Smooth muscle cell (in vitro differentiated cells): ENCODE data around the gene ZSCAN20. TPM values are rescaled to one million over a fixed set of nuclear protein-coding genes. Genes with fewer than 3 reads are reported as not detected.

Experiments
- DNase-seq: peaks from one replicate; lab custom pipeline; 2025; ENCODE audit not compliant: unreplicated experiment; lab: John Stamatoyannopoulos, UW
- H2AFZ ChIP-seq: fragments of 200-600 bp; sonication (generic); 2 replicates; pipeline ENCODE4 v1.6.0; 2016; ENCODE audit warnings: antibody characterized with exemption, low read depth, mild to moderate bottlenecking
- H3F3A ChIP-seq: fragments of 200-600 bp; sonication (generic); 2 replicates; pipeline ENCODE4 v1.6.0; 2017; ENCODE audit warnings: antibody characterized with exemption, low read depth
- H3K27ac ChIP-seq: fragments of 200-600 bp; sonication (generic); 2 replicates; pipeline ENCODE4 v1.5.1; 2016; ENCODE audit warnings: low read depth, mild to moderate bottlenecking
- H3K27me3 ChIP-seq: fragments of 200-600 bp; sonication (generic); 2 replicates; pipeline ENCODE4 v1.6.1; 2016; ENCODE audit warnings: low read depth, mild to moderate bottlenecking
- H3K36me3 ChIP-seq: fragments of 200-600 bp; sonication (generic); 2 replicates; pipeline ENCODE4 v1.5.1; 2016; ENCODE audit warnings: low read depth
- H3K4me1 ChIP-seq: fragments of 200-600 bp; sonication (generic); 2 replicates; pipeline ENCODE4 v1.5.1; 2016; ENCODE audit warnings: low read depth
- H3K4me2 ChIP-seq: fragments of 200-600 bp; sonication (generic); 2 replicates; pipeline ENCODE4 v1.6.0; 2016; ENCODE audit warnings: mild to moderate bottlenecking
- H3K4me3 ChIP-seq: fragments of 200-600 bp; sonication (generic); 2 replicates; pipeline ENCODE4 v1.5.1; 2016; ENCODE audit warnings: mild to moderate bottlenecking
- H3K79me2 ChIP-seq: fragments of 200-600 bp; sonication (generic); 2 replicates; pipeline ENCODE4 v1.6.0; 2016; ENCODE audit warnings: low read depth, mild to moderate bottlenecking
- H3K9ac ChIP-seq: fragments of 200-600 bp; sonication (generic); 2 replicates; pipeline ENCODE4 v1.6.0; 2016; ENCODE audit warnings: low read depth
- H3K9me3 ChIP-seq: fragments of 200-600 bp; sonication (generic); replicated peaks from 2 replicates; pipeline ENCODE4 v1.5.1; 2016; ENCODE audit warnings: low read depth
- H4K20me1 ChIP-seq: fragments of 200-600 bp; sonication (generic); 2 replicates; pipeline ENCODE4 v1.6.0; 2016; ENCODE audit warnings: low read depth
- CTCF ChIP-seq: fragments of 200-600 bp; sonication (generic); IDR thresholded peaks from 2 replicates; pipeline ENCODE4 v1.5.1; 2017; ENCODE audit warnings: borderline replicate concordance, mild to moderate bottlenecking, antibody characterized with exemption; ENCODE audit not compliant: insufficient read depth, poor library complexity, severe bottlenecking
- WGBS: methylation state at CpG from one replicate; pipeline ENCODE4 v1.1.7; 2016; ENCODE audit warnings: low lambda C conversion rate; 5-methylcytosine and 5-hydroxymethylcytosine counted together
- polyA plus RNA-seq: library from polyadenylated mRNA; unstranded; fragments of >200 nt; fragmentation: Nextera tagmentation; extraction: Ambion mirVana; gene quantifications from 2 replicates; pipeline ENCODE4 v1.2.1, GENCODE V29; 2016
- total RNA-seq: library from RNA; depleted of rRNA; stranded (reverse); fragments of >200 nt; gene quantifications from 2 replicates; pipeline ENCODE4 v1.2.3, GENCODE V29; 2014

Gene ZSCAN20
- total and polyA plus RNA-seq, 2 experiments from 2014 or later, result 2.3 to 3.8 TPM

GRCh38 chr1:33482412-33482811 lies 10.0 kb downstream of the ZSCAN20 start:
- Histone ChIP-seq H3K4me2 (no peak overlapping the region), H3K36me3 (peaks cover 28% of the 10 kb centered on the region), H2AFZ (no peak overlapping the region), H3K27ac (no peak overlapping the region), H3K27me3 (no peaks in the 10 kb centered on the region), H3K9ac (no peak overlapping the region), H3F3A (no peaks in the 10 kb centered on the region), H3K4me3 (no peak overlapping the region), H3K79me2 (no peaks in the 10 kb centered on the region), H3K4me1 (no peaks in the 10 kb centered on the region), H4K20me1 (no peaks in the 10 kb centered on the region), H3K9me3 (no peaks in the 10 kb centered on the region)
- no peak for DNase-seq
- 98% methylated on average over 2 of the region's 2 CpGs for WGBS
- no peak for TF ChIP-seq CTCF

GRCh38 chr1:33488624-33489023 lies 16.2 kb downstream of the ZSCAN20 start:
- no peak overlapping the region for H3K4me3 ChIP-seq
- H3K27ac ChIP-seq, result no peak overlapping the region
- no peak overlapping the region for H3K4me2 ChIP-seq
- no peak overlapping the region for H2AFZ ChIP-seq
- H3K79me2 ChIP-seq, result no peaks in the 10 kb centered on the region
- no peaks in the 10 kb centered on the region for H3F3A ChIP-seq
- peaks cover 33% of the 10 kb centered on the region for H3K36me3 ChIP-seq
- H3K9me3 ChIP-seq, result peaks cover 11% of the 10 kb centered on the region
- TF ChIP-seq CTCF, result no peak
- DNase-seq, result no peak
- H3K4me1 ChIP-seq, result no peaks in the 10 kb centered on the region
- H4K20me1 ChIP-seq, result no peaks in the 10 kb centered on the region
- H3K9ac ChIP-seq, result no peak overlapping the region
- H3K27me3 ChIP-seq, result no peaks in the 10 kb centered on the region
- 89% methylated on average over 2 of the region's 2 CpGs for WGBS

- DNase-seq, result no peak
These were observed 22.5 kb downstream of the ZSCAN20 start for GRCh38 chr1:33494929-33495328.

More at GRCh38 chr1:33494929-33495328, 22.5 kb downstream of the ZSCAN20 start:
- H3K9ac ChIP-seq, result no peak overlapping the region
- 98% methylated on average over 9 of the region's 9 CpGs for WGBS
- no peak overlapping the region for H2AFZ ChIP-seq
- H3K36me3 ChIP-seq, result peaks cover 50% of the 10 kb centered on the region
- H3K4me2 ChIP-seq, result no peak overlapping the region
- no peak for TF ChIP-seq CTCF
- H3K4me1 ChIP-seq, result no peaks in the 10 kb centered on the region
- H3K4me3 ChIP-seq, result no peak overlapping the region
- H3K27ac ChIP-seq, result no peak overlapping the region
- H4K20me1 ChIP-seq, result no peaks in the 10 kb centered on the region
- H3K9me3 ChIP-seq, result peaks cover 38% of the 10 kb centered on the region
- H3F3A ChIP-seq, result no peaks in the 10 kb centered on the region
- H3K79me2 ChIP-seq, result no peaks in the 10 kb centered on the region
- no peaks in the 10 kb centered on the region for H3K27me3 ChIP-seq
